BJ (cell line): ENCODE data around the gene TMEM82. TPM values are rescaled to one million over a fixed set of nuclear protein-coding genes. Genes with fewer than 3 reads are reported as not detected.
A peak's percentile ranks its signal among the peaks of the same experiment; 100 is the strongest.

Source experiments
- CTCF ChIA-PET: fragments of 350-600 bp; formaldehyde crosslinking; extraction: SDS; loops from one replicate; lab custom pipeline; 2021; ENCODE audit warnings: antibody characterized with exemption, inconsistent platforms; lab: Yijun Ruan, JAX
- POLR2A ChIA-PET: fragments of 300-600 bp; sonication (Branson Sonifier 250); formaldehyde crosslinking; extraction: SDS; loops from one replicate; lab custom pipeline; 2021; ENCODE audit warnings: antibody characterized with exemption; lab: Charles Lee
- DNase-seq: peaks from one replicate; pipeline ENCODE4 v3.0.0-alpha.2; 2011; ENCODE audit warnings: low read depth
- H3K27me3 ChIP-seq: 2 replicates; pipeline ENCODE4 v1.6.0; 2011; ENCODE audit warnings: low read length; ENCODE audit not compliant: control insufficient read depth, insufficient read depth
- H3K36me3 ChIP-seq: 2 replicates; pipeline ENCODE4 v1.5.1; 2011; ENCODE audit warnings: low read length; ENCODE audit not compliant: control insufficient read depth, insufficient read depth
- H3K4me3 ChIP-seq: 2 replicates; pipeline ENCODE4 v1.5.1; 2011; ENCODE audit warnings: low read depth, mild to moderate bottlenecking, control low read depth, low read length
- polyA plus RNA-seq: library from polyadenylated mRNA; depleted of rRNA; stranded (reverse); fragments of >200 nt; gene quantifications from 2 replicates; pipeline ENCODE4 v1.2.3, GENCODE V29; 2011
- TF ChIP-seq, protein P1 (sequence below): IDR thresholded peaks from 2 replicates; pipeline ENCODE4 v1.5.1; 2011; ENCODE audit warnings: low read depth, mild to moderate bottlenecking, control low read depth, inconsistent platforms, low read length, moderate library complexity; ENCODE audit not compliant: insufficient read depth

The TMEM82 gene
- polyA plus RNA-seq, 1 experiment, result not detected

DNA sequence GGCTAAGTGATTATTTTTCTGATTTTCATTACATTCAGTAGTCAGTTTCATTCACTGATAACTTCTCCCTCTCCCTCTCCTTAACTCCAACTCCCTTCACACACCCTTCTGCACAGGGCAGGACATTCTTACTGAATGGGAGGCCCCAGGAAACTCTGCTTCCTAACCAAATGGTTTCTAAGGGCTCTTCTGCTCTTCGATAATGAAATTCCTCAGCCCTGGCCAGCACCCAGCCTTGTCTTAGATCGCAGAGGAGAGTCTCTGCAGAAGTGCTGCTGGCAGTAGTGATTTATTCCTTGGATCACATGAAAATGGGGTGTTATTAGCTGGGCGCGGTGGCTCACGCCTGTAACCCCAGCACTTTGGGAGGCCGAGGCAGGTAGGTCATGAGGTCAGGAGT, 41.8 kb upstream of the TMEM82 start:
- no peak for DNase-seq
- ChIA-PET POLR2A (no interaction called here), CTCF (interaction anchor here (1.3 kb wide), 1 partner anchor 41 kb away, joined by 3 read pairs; no protein-coding TSS in a partner anchor)
- Histone ChIP-seq H3K36me3 (peaks cover 4% of the 10 kb centered on the region), H3K4me3 (no peak overlapping the region), H3K27me3 (no peaks in the 10 kb centered on the region)
- TF ChIP-seq, protein P1, sequence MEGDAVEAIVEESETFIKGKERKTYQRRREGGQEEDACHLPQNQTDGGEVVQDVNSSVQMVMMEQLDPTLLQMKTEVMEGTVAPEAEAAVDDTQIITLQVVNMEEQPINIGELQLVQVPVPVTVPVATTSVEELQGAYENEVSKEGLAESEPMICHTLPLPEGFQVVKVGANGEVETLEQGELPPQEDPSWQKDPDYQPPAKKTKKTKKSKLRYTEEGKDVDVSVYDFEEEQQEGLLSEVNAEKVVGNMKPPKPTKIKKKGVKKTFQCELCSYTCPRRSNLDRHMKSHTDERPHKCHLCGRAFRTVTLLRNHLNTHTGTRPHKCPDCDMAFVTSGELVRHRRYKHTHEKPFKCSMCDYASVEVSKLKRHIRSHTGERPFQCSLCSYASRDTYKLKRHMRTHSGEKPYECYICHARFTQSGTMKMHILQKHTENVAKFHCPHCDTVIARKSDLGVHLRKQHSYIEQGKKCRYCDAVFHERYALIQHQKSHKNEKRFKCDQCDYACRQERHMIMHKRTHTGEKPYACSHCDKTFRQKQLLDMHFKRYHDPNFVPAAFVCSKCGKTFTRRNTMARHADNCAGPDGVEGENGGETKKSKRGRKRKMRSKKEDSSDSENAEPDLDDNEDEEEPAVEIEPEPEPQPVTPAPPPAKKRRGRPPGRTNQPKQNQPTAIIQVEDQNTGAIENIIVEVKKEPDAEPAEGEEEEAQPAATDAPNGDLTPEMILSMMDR, result no peak

DNA sequence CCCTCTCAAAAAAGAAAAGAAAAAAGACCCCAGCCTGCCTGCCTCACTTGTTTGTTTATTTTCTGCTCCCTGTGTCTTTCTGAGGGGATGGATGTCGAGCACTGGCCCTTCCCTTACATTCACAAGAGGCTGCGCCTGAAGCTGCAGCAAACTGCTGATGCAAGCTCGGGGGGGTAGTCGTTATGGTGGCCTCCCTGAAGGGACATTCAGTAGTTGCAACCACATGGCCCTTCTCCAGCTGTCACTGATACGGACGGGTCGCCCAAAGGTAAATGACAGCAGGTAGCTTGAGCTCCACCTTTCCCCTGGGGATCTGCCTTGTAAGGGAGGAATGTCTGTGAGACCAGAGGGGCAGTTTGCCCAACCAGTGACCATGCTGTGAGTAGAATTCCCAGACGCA, 40.5 kb upstream of the TMEM82 start:
- Histone ChIP-seq H3K4me3 (no peak overlapping the region), H3K36me3 (peaks cover 6% of the 10 kb centered on the region), H3K27me3 (no peaks in the 10 kb centered on the region)
- TF ChIP-seq, protein P1, result no peak
- ChIA-PET POLR2A (no interaction called here), CTCF (interaction anchor here (0.6 to 1.1 kb wide), 2 partner anchors 10 to 60 kb away, joined by 3 read pairs; no protein-coding TSS in a partner anchor)
- DNase-seq, result no peak

DNA sequence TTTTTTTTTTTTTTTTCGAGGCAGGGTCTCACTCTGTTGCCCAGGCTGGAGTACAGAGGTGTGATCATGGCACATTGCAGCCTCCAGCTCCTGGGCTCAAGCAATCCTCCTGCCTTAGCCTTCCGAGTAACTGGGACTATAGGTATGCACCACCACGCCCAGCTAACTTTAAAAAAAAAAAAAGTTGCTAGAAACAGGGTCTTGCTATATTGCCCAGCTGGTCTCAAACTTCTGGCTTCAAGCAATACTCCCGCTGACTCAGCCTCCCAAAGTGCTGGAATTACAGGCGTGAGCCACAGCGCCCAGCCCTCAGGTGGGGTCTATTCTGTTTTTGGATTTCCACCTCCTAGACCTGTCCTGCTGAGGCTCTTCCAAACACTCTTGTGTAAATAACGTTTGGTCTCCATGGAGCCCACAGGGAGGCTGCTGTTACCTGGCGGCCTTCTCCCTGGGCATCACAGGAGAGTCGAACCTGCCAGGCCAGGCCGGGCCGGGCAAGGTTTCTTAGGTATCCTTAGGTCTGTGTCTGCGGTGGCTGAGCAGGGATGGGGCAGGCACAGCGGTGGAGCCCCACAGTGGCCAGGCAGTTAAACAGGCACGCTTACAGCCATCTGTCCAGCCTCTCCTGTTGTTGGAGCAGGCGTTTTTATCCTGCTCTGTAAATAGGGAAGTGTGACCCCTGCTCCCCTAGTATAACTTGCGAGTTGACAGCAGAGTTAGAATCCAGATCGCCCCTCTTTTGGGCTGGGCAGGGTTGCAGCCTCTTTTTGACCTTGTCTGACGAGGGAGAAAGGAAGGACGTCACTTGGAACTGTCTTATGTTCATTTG, 39.4 kb upstream of the TMEM82 start:
- Histone ChIP-seq H3K36me3 (peaks cover 5% of the 10 kb centered on the region), H3K4me3 (no peak overlapping the region), H3K27me3 (no peaks in the 10 kb centered on the region)
- CTCF ChIA-PET, result interaction anchor here (0.9 to 1.1 kb wide), 2 partner anchors 10 to 11 kb away, joined by 3 read pairs; no protein-coding TSS in a partner anchor
- DNase-seq, result no peak
- TF ChIP-seq, protein P1, result peak; percentile 26; the same call in 1 of the 2 replicates
- POLR2A ChIA-PET, result no interaction called here

DNA sequence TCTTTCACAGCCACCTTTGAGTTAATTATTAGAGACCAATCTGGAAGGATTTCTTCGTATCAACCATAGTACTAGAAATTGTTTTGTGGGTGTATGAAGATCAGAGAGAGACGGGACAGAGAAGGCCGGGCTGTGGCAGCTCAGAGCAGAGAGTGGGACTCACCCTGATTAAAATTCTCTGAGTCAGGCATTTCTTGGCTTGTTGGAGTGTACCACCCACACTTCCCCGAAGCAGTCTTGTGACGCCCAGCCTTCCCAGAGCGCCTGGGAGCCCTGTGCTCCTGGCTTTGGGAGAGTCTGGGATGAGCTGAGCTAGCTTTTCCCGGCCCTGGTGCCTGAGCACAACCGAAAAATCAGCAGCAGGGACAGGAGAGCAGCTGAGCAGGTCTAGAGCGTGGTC, 38.7 kb upstream of the TMEM82 start:
- peak; percentile 72 for DNase-seq
- POLR2A ChIA-PET, result interaction anchor here (0.5 to 0.6 kb wide), 2 partner anchors 9 to 100 kb away, joined by 3 to 5 read pairs; no protein-coding TSS in a partner anchor
- TF ChIP-seq, protein P1, result no peak
- CTCF ChIA-PET, result no interaction called here
- Histone ChIP-seq H3K27me3 (no peaks in the 10 kb centered on the region), H3K4me3 (no peak overlapping the region), H3K36me3 (peaks cover 5% of the 10 kb centered on the region)

DNA sequence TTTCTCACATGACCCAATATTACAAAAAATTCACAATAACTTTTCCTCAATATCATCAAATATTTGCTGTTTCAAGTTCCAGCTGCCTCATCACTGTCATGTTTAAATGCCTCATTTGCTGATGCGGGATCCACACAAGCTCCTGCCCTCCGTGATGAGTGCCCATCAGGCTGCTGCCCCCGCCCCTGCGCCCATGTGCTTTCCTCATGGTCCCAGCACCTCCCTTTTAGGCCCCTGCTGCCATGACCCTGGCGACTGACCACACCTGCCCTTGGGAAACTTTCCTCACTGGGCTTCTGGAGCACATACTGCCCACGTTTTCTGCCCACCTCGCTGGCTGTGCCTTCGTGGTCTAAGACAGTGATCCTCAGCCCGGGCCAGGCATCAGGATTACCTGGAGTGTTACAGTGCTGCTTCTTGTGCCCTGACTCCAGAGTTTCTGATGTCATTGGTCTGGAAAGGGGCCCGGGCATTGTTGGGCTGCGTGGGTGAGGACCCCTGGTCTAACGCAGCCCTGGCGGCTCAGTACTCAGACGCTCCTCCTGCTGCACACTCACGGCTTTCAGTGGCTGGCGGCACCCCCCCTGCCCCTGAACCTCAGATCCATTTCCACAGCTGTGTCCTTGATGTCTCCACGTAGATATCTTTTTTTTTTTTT, 37.6 kb upstream of the TMEM82 start:
- H3K4me3 ChIP-seq, result no peak overlapping the region
- H3K27me3 ChIP-seq, result no peaks in the 10 kb centered on the region
- TF ChIP-seq, protein P1, result no peak
- no peak for DNase-seq
- H3K36me3 ChIP-seq, result peaks cover 5% of the 10 kb centered on the region
- POLR2A ChIA-PET, result no interaction called here
- CTCF ChIA-PET, result no interaction called here
